Measurements from ENCODE around the gene EPHB2.
"Not testable (repeated sequence)": the region's sequence is repeated elsewhere in the genome, so short reads cannot be mapped to it uniquely, and the experiment has no call there.

The EPHB2 gene

GRCh38 chr1:22710701-22711049 lies at the start of gene EPHB2:
Gene EPHB2, plus strand, starts transcription at chr1:22710839. Its CDS starts 144 bp downstream, at chr1:22710983.
- DNase-seq = peak; percentile 41

GRCh38 chr1:22661880-22662279 lies 48.8 kb upstream of the EPHB2 start:
- no peak for DNase-seq

DNA sequence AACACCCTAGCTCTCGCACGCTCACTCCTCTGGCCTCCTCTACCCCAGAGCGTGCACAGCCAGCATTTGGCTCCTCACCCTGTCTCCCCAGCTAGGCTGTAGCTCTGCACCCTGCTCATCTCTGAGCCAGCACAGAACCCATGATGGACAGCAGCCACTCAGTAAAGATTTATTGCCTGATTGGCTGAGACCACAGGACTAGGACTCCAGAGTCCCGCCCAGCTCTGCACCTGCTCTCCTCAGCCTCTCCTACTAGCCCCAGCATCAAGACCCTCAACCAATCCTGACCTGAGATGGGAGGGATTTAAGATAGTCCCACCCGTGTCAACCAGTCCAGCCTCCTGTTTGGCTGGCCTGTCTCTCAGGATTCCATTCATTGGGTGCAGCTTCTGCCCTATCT lies 48.3 kb upstream of the EPHB2 start:
- no peak for DNase-seq

DNA sequence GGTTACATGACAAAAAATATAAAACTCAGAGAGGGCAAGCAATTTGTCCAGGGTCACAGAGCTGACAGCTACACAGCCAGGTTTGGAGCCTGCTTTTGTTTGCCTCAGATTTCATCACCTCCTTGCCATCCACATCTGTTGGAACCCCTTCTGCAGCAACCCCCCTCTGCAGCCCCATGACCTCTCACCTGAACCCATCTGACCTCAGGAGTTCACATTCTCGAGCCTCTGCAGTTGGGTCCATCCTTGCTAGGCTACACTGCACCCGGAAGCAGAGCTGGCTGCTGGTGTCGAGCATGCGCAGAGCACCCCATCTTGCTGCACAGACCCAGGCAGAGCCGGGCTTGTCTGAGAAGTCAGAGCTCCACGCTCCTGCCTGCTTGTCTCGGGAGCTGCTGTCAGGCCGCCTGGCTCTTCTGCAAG lies 47.6 kb upstream of the EPHB2 start:
- no peak for DNase-seq

DNA sequence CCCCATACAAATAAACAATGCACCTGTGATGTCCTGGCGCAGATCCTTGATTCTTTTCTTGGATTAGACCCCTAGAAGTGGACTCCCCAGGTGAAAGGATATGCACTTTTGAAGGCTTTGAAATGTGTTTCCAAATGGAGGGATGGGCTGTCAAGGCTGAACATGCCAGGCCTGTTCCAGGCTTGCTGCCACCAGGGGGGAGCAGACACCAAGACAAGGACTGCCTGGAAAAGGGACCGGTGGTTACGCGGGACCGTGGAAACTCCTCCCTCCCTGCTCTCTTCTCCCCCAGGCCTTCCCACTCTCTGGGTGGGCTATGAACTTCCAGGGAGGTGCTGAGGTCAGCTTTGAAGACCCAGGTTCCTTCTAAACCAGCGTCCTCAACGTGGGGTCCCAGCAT lies 44.9 kb upstream of the EPHB2 start:
- no peak for DNase-seq

- DNase-seq = no peak
Measured at GRCh38 chr1:22666412-22666811, 44.2 kb upstream of the EPHB2 start.

DNA sequence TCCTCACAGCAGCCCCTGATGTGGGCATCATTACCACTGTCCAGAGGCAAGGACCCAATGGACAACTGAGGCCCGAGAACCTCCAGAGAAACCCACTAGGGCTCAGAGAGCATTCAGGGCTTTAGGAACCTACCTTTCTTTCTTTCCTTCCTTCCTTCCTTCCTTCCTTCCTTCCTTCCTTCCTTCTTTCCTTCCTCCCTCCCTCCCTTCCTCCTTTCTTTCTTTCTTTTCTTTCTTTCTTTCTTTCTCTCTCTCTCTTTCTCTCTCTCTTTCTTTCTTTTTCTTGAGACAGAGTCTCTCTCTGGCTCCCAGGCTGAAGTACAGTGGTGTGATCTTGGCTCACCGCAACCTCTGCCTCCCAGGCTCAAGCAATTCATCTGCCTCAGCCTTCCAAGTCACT lies 41.8 kb upstream of the EPHB2 start:
- not testable (repeated sequence) for DNase-seq

DNA sequence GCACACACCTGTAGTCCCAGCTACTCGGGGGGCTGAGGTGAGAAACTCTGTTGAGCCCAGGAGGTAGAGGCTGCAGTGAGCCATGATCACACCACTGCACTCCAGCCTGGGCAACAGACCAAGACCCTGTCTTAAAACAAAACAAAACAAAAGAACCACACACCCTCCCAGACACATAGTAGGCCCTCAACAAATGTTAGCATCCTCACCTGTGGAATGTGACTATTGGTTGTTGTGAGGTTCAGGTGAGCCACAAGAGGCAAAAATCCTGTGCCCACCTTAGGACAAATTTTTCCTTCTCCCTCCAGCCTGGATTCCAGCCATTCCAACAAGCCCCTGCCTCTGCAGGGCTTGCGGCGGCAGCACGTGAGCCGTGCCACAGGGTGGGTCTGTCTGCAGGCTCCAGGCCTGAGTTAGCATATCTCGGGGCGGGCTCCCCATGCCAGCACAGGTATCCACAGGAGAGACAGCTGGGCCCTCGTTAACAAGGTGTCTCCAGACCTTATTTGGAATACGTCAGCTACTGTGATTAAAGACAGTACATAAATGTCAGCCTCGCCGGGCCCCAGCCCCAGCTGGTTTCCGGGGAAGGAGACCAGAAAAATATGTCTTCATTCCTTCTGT lies 40.2 kb upstream of the EPHB2 start:
- no peak for DNase-seq

DNA sequence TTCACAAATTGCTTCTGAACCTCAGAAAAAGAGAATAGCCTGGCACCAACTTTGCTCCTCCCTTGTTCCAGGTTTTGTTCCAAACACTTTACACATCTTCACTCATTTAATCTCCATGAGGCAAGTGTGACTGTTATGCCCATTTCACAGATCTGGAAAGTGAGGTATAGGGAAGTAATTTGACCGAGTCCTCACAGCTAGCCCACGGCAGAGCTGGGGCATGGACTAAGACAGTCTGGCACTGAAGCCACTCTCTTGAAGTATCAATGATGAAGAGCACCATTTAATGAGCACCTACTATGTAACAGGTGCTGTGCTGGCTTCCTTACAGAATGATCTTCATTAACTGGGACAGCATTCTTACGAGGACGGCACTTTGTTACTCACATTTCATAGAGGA lies 38.6 kb upstream of the EPHB2 start:
- no peak for DNase-seq

DNA sequence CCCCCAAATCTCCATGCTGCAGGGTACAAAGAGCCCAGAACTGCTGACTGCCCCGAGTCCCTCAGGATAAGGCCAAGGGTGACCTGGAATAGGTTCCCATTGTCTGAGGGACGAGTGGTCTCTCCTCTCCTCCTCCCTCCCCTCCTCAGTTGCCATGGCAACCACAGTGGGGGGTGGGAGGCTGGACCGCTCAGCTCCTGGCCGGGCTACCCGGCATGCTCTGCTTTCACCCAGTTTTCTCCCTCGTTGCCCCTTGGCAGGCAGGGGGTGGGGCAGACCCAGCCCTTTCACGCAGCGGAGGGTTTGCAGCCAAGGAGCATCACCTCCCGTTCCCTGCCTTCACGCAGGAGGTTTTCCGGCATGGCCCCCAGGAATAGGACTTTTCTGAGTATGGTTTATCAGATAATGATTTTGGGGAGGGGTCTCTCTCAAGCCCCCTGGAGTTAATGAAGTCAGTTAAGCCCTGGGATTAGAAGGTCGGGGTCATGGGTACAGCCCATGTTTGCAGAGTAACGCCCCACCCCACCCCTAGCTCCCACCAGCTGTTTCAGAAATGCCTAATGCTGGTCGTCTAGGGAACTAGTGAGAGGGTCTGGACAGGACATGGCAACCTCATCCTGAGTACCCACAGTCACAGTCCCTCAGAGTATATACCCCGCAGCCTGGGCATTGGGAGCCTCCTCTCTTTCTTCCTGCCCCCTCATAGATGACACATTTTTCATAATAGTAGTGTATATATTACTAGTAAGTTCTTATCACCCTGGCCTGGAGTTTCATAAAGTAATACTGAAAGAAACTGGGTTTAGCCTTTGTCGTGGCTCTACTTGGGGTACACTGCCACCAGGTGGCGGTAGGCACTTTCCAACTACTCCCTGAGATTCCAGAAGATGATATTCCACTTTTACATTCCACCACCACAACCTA lies 36.9 kb upstream of the EPHB2 start:
- no peak for DNase-seq

DNA sequence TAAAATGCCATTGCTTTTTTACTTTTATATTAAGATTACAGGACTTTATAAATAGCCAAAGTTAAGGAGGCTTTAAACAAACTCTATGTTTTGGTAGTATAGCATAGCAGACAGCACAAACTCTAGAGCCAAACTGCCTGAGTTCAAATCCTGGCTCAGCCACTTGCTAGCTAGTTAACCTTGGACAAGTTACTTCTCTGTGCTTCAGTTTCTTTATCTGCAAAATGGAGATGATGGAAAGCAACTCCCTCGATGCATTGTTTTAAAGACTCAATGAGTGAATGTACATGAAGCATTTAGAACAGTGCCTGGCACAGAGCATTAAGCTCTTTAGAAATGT lies 36.3 kb upstream of the EPHB2 start:
- DNase-seq = no peak

DNA sequence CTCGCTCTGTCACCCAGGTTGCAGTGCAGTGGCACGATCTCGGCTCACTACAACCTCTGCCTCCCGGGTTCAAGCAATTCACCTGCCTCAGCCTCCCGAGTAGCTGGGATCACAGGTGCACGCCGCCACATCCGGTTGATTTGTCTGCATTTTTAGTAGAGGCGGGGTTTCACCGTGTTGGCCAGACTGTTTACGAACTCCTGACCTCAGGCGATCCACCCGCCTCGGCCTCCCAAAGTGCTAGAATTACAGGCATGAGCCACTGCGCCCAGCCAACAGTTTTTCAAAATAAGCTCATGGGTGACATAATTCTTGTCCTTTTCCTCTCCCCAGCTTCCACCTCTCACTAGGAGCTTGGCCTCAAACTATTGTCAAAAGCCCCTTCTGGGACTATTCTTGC lies 34.5 kb upstream of the EPHB2 start:
- DNase-seq = not testable (repeated sequence)

- no peak for DNase-seq
Measured at GRCh38 chr1:22676916-22677583, 33.6 kb upstream of the EPHB2 start.

- no peak for DNase-seq
Measured at GRCh38 chr1:22677931-22678896, 32.4 kb upstream of the EPHB2 start.

- DNase-seq = no peak
Measured at GRCh38 chr1:22680726-22681125, 29.9 kb upstream of the EPHB2 start.

DNA sequence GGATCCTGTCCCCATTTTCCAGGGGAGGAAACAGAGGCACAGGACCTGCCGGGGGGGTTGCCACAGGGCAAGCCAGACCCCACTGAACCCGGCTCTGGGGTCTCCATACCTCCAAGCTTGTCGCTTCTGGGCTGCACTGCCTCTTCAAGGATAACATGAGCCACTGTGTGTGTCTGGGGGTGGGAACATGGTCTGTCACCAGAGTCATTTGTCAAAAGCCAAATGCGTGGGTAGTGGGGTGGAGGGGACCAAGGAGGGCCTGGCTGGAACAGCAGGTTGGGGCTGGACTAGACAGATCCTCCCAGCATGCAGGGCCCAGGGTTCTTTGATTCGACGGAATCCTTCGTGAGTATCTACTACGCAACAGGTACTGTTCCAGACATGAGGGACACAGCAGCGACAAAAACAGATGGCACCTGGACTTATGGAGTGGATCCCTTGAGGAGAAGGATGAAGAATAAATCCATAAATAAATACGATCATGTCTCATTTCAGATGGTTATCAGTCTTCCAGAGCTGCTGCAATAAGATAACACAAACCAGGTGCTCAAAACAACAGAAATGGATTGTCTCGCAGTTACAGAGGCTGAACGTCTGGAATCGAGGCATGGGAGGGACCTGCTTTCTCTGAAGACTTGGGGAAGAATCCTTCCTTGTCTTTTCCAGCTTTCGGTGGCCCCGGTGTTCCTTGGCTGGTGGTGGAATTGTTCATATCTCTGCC lies 28.9 kb upstream of the EPHB2 start:
- no peak for DNase-seq

DNA sequence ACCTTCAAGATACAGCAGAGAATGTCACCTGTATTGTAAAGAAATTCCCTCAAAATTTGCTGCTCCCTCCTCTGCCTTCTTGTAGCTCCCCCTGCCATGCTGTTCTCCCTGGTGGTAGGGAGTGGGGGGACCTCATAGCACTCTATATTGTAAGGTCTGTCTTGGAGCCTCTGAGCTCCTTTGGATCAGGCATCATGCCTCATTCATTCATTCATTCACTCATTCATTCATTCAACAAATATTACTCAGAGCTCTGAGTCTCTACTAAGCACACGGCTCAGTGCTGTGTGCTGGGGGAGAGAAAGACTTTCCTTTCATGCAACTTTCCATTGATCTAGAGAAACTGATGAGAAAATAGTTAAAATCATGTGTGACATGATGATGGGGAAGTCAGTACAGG lies 27.1 kb upstream of the EPHB2 start:
- no peak for DNase-seq

DNA sequence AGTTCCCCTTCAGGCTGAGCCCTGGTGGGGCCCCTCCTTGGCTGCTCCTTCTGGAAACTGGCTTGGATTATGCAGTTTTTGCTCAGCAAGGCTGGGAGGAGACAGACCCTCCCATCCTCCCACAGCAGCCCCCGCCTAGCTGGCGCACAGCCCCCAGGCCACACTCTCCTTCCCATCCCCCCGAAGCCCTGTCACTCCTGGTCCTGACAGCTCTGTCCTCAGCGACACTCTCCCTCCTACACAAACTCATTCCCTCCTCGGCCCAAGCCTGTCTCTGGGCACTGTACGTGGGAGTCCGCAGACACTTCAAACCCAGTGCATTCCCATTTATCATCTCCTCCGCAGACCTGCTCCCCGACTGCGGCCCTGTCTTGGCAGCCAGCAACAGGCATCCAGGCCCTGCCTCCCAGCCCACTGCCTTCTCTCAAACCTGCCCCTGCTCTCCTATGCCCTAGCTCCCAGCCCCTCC lies 25.0 kb upstream of the EPHB2 start:
- no peak for DNase-seq

DNA sequence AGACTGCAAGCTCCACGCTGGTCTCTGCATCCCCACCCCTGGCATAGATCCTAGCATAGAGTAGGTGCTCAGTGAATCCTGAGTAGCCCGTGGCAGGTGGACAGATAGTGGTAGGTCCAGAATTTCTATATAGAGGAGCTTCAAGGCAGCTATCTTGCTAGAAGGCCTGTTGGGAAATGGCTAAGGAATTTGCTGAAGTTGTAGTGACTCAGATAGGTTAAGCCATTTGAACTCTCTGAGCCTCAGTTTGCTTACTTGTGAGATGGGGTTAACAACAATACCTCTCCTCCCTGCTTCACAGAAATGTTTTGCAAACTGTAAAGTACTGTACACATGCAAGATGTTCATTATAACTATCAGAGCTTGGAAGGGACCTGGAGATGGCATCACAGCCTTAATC lies 23.4 kb upstream of the EPHB2 start:
- no peak for DNase-seq

DNA sequence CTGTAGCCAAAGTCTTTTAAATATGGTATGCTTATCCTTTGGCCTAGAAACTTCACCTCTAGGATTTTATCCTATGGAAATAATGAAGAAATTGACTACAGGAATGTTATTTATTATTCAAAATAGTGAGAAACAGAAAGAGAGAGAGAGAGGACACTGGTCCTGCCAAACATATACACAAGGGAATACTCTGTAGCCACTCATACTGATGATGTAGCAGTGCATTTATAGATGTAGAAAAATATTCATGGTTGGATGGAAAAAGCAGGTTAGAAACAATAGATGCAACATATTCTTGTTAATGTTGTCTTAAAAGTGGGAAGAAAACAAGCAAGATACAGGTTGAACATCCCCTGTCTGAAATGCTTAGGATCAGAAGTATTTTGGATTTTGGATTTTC lies 22.2 kb upstream of the EPHB2 start:
- no peak for DNase-seq

- DNase-seq = no peak
Measured at GRCh38 chr1:22689505-22689904, 21.1 kb upstream of the EPHB2 start.
